Cardiac muscle cell (in vitro differentiated cells and primary cell): ENCODE data around the gene SIPA1. TPM values are rescaled to one million over a fixed set of nuclear protein-coding genes. Genes with fewer than 3 reads are reported as not detected.

Experiments
- DNase-seq, 2 donors: peaks; one replicate each; pipeline versions ENCODE4 v3.0.0 to v3.0.0-alpha.2; 2010 to 2017; ENCODE audit warnings: low read depth in 1 of 2, low spot score in 1 of 2
- H3K27ac ChIP-seq: fragments of 200-600 bp; sonication (generic); 2 replicates; pipeline ENCODE4 v1.5.1; 2016
- H3K27me3 ChIP-seq: fragments of 200-600 bp; sonication (generic); 2 replicates; pipeline ENCODE4 v1.6.0; 2016; ENCODE audit warnings: control low read depth
- H3K36me3 ChIP-seq: fragments of 200-600 bp; sonication (generic); 2 replicates; pipeline ENCODE4 v1.5.1; 2016; ENCODE audit warnings: control low read depth
- H3K4me1 ChIP-seq: fragments of 200-600 bp; sonication (generic); 2 replicates; pipeline ENCODE4 v1.8.1; 2017; ENCODE audit warnings: low read depth, mild to moderate bottlenecking, mixed run types
- H3K4me3 ChIP-seq: fragments of 200-600 bp; sonication (generic); 2 replicates; pipeline ENCODE4 v1.5.1; 2016; ENCODE audit warnings: mild to moderate bottlenecking
- H3K9me3 ChIP-seq: fragments of 200-600 bp; sonication (generic); 2 replicates; pipeline ENCODE4 v1.5.1; 2017; ENCODE audit warnings: low read depth, mild to moderate bottlenecking, control low read depth
- CTCF ChIP-seq: IDR thresholded peaks from 2 replicates; pipeline ENCODE4 v1.5.1; 2012; ENCODE audit warnings: low read depth, mild to moderate bottlenecking, low read length
- polyA plus RNA-seq: library from polyadenylated mRNA; unstranded; fragments of >200 nt; fragmentation: Nextera tagmentation; extraction: Ambion mirVana; gene quantifications from 2 replicates; pipeline ENCODE4 v1.2.1, GENCODE V29; 2016
- total RNA-seq: library from RNA; depleted of rRNA; stranded (reverse); fragments of >200 nt; gene quantifications from 2 replicates; pipeline ENCODE4 v1.2.3, GENCODE V29; 2016

Gene SIPA1
- total and polyA plus RNA-seq, 2 experiments from 2014 or later, result 21.6 to 25.9 TPM

GRCh38 chr11:65640483-65641296 is 2.8 kb downstream of the SIPA1 start:
- H3K4me1 ChIP-seq, result peaks cover 11% of the 10 kb centered on the region
- H3K36me3 ChIP-seq, result no peaks in the 10 kb centered on the region
- H3K27ac ChIP-seq, result no peak overlapping the region

GRCh38 chr11:65641297-65642013 is 3.6 kb downstream of the SIPA1 start:
- Histone ChIP-seq H3K27me3 (no peaks in the 10 kb centered on the region), H3K4me1 (peaks cover 11% of the 10 kb centered on the region), H3K4me3 (no peak overlapping the region), H3K9me3 (no peaks in the 10 kb centered on the region), H3K36me3 (no peaks in the 10 kb centered on the region), H3K27ac (no peak overlapping the region)
- DNase-seq, result no peak
- TF ChIP-seq CTCF, result no peak

More at GRCh38 chr11:65640483-65641296, 2.8 kb downstream of the SIPA1 start:
- Histone ChIP-seq H3K27me3 (no peaks in the 10 kb centered on the region), H3K4me3 (no peak overlapping the region), H3K9me3 (no peaks in the 10 kb centered on the region)
- no peak for TF ChIP-seq CTCF
- no peak for DNase-seq

DNA sequence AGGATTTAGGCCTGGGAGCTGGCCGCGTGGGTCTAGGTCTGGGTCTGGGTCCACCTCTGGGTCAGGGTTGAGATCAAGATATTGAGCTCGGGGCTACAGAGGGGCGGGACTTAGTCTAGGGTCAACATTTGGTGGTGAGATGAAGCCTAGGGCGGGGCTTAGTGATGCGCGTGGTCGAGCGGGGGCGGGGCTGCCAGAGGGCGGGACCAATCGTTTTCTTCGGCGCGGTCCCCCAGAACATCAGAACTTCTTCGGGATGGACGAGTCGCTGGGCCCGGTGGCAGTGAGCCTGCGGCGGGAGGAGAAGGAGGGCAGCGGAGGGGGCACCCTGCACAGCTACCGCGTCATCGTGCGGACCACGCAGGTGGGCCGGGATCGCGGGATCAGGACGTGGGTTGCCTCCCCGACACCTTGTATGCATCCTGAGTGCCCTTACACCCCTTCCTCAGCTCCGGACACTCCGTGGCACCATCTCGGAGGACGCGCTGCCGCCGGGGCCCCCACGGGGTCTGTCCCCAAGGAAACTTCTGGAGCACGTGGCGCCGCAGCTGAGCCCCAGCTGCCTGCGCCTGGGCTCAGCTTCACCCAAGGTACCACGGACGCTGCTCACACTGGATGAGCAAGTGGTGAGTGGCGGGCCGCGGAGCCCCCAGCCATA is 4.2 kb downstream of the SIPA1 start:
- Histone ChIP-seq H3K9me3 (no peaks in the 10 kb centered on the region), H3K4me1 (peaks cover 10% of the 10 kb centered on the region), H3K4me3 (no peak overlapping the region), H3K27ac (no peak overlapping the region), H3K27me3 (no peaks in the 10 kb centered on the region), H3K36me3 (no peaks in the 10 kb centered on the region)
- peak in 1 of 2 donors; percentile 36 for DNase-seq
- no peak for TF ChIP-seq CTCF

DNA sequence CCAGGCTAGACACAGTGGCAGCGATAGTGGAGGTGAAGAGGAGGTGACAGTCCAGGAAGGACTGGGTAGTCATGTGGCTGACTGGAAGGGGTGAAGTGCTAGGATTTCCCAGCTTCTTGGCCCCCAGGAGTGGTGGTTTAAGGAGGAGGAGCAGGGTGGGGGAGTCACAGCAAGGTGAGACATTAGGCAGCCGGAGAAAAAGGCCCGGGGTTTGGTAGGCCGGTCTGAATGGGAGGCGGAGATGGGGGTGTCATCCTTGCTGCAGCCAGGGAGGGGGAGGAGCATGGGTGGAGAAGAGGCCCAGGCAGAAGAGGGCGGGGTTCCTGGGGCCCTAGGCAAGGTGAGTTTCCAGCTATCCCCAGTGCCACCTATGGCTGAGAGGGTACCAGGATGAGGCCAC is 6.1 kb downstream of the SIPA1 start:
- no peak overlapping the region for H3K27ac ChIP-seq
- no peaks in the 10 kb centered on the region for H3K27me3 ChIP-seq
- H3K4me1 ChIP-seq, result no peaks in the 10 kb centered on the region
- no peaks in the 10 kb centered on the region for H3K9me3 ChIP-seq
- no peaks in the 10 kb centered on the region for H3K36me3 ChIP-seq
- no peak for TF ChIP-seq CTCF
- H3K4me3 ChIP-seq, result no peak overlapping the region
- DNase-seq, result no peak

- DNase-seq, result no peak
- no peak overlapping the region for H3K4me3 ChIP-seq
- H3K27ac ChIP-seq, result no peak overlapping the region
- H3K36me3 ChIP-seq, result no peaks in the 10 kb centered on the region
- H3K4me1 ChIP-seq, result no peaks in the 10 kb centered on the region
- no peaks in the 10 kb centered on the region for H3K9me3 ChIP-seq
- TF ChIP-seq CTCF, result no peak
- no peaks in the 10 kb centered on the region for H3K27me3 ChIP-seq
Measured at GRCh38 chr11:65644837-65645236, 6.9 kb downstream of the SIPA1 start.
